ENCODE data around the gene DEFB123.

GRCh38 chr20:31415653-31416052 is 24.8 kb upstream of the DEFB123 start:
- TF ChIP-seq CTCF (IDR thresholded peaks at IDR 0.05) = no peak
- TF ChIP-seq POLR2A (IDR thresholded peaks at IDR 0.05) = no peak
